ENCODE data around the gene RAET1E.
"Not testable (repeated sequence)": the region's sequence is repeated elsewhere in the genome, so short reads cannot be mapped to it uniquely, and the experiment has no call there.

RAET1E gene

GRCh38 chr6:149855040-149855654 is 42.8 kb downstream of the RAET1E start:
- no CpG with 5 or more reads among the region's 5 CpGs for WGBS, 2 donors (ENCODE audit: extremely low coverage in 2 of 2, insufficient read length in 2 of 2, insufficient replicate concordance in 1 of 2)
- Histone ChIP-seq H3K14ac (ENCODE audit: low read length) (no peak overlapping the region), H3K27ac (replicated peaks; ENCODE audit: low read length) (no peak overlapping the region), H4K91ac (ENCODE audit: low read depth, low read length, poor library complexity) (no peak overlapping the region), H2BK5ac (ENCODE audit: low read length) (no peak overlapping the region), H3K4me3 (ENCODE audit: low read length in 2 of 2) (no peak overlapping the region), H2BK15ac (ENCODE audit: low read length) (no peak overlapping the region), H2BK12ac (ENCODE audit: low read length) (no peak overlapping the region), H3K9ac (ENCODE audit: low read depth, low read length, poor library complexity) (no peak overlapping the region), H2AK5ac (ENCODE audit: low read depth, low read length) (no peak overlapping the region), H3K79me1 (ENCODE audit: low read depth, low read length) (no peaks in the 10 kb centered on the region), H2AFZ (ENCODE audit: low read length) (no peak overlapping the region), H3K4me2 (ENCODE audit: insufficient read depth, low read length, poor library complexity, severe bottlenecking) (no peak overlapping the region), H3K18ac (ENCODE audit: low read length) (no peak overlapping the region), H3K9me3 (replicated peaks in 1 of 2; ENCODE audit: control insufficient read depth in 2 of 2, insufficient read depth in 1 of 2, low read depth in 1 of 2, low read length in 2 of 2) (no peaks in the 10 kb centered on the region), H3K23ac (ENCODE audit: low read depth, low read length, poor library complexity) (no peak overlapping the region), H2BK120ac (ENCODE audit: low read depth, low read length) (no peak overlapping the region), H3K4me1 (ENCODE audit: control insufficient read depth in 2 of 2, insufficient read depth in 1 of 2, low read depth in 1 of 2, low read length in 2 of 2) (peaks cover 0 to 11% of the 10 kb centered on the region in 2 donors), H4K8ac (ENCODE audit: low read depth, low read length) (no peak overlapping the region), H3K27me3 (ENCODE audit: control insufficient read depth in 3 of 3, insufficient read depth in 3 of 3, low read depth in 1 of 3, low read length in 3 of 3) (no peaks in the 10 kb centered on the region), H3K36me3 (replicated peaks in 1 of 2; ENCODE audit: control insufficient read depth in 2 of 2, insufficient read depth in 2 of 2, low read length in 2 of 2) (peaks cover 0 to 26% of the 10 kb centered on the region in 2 donors), H3K4ac (ENCODE audit: low read length) (no peak overlapping the region)
- DNase-seq (ENCODE audit: low spot score) = no peak

GRCh38 chr6:149854532-149854931 is 43.4 kb downstream of the RAET1E start:
- H2AK5ac ChIP-seq (ENCODE audit: low read depth, low read length) = no peak overlapping the region
- H3K9ac ChIP-seq (ENCODE audit: low read depth, low read length, poor library complexity) = no peak overlapping the region
- H3K18ac ChIP-seq (ENCODE audit: low read length) = no peak overlapping the region
- no peak overlapping the region for H3K4me2 ChIP-seq (ENCODE audit: insufficient read depth, low read length, poor library complexity, severe bottlenecking)
- H3K4me1 ChIP-seq (ENCODE audit: control insufficient read depth in 2 of 2, insufficient read depth in 1 of 2, low read depth in 1 of 2, low read length in 2 of 2) = peaks cover 0 to 11% of the 10 kb centered on the region in 2 donors
- no peak for DNase-seq (ENCODE audit: low spot score)
- H4K91ac ChIP-seq (ENCODE audit: low read depth, low read length, poor library complexity) = no peak overlapping the region
- peaks cover 0 to 28% of the 10 kb centered on the region in 2 donors for H3K36me3 ChIP-seq (replicated peaks in 1 of 2; ENCODE audit: control insufficient read depth in 2 of 2, insufficient read depth in 2 of 2, low read length in 2 of 2)
- no CpG with 5 or more reads among the region's 6 CpGs for WGBS, 2 donors (ENCODE audit: extremely low coverage in 2 of 2, insufficient read length in 2 of 2, insufficient replicate concordance in 1 of 2)
- H3K27me3 ChIP-seq (ENCODE audit: control insufficient read depth in 3 of 3, insufficient read depth in 3 of 3, low read depth in 1 of 3, low read length in 3 of 3) = no peaks in the 10 kb centered on the region
- no peak overlapping the region for H3K4me3 ChIP-seq (ENCODE audit: low read length in 2 of 2)
- H3K23ac ChIP-seq (ENCODE audit: low read depth, low read length, poor library complexity) = no peak overlapping the region
- H3K79me1 ChIP-seq (ENCODE audit: low read depth, low read length) = no peaks in the 10 kb centered on the region
- H3K27ac ChIP-seq (replicated peaks; ENCODE audit: low read length) = no peak overlapping the region
- no peaks in the 10 kb centered on the region for H3K9me3 ChIP-seq (replicated peaks in 1 of 2; ENCODE audit: control insufficient read depth in 2 of 2, insufficient read depth in 1 of 2, low read depth in 1 of 2, low read length in 2 of 2)
- no peak overlapping the region for H2BK5ac ChIP-seq (ENCODE audit: low read length)
- H2BK120ac ChIP-seq (ENCODE audit: low read depth, low read length) = no peak overlapping the region
- no peak overlapping the region for H3K4ac ChIP-seq (ENCODE audit: low read length)
- H2AFZ ChIP-seq (ENCODE audit: low read length) = no peak overlapping the region
- H3K14ac ChIP-seq (ENCODE audit: low read length) = no peak overlapping the region
- H2BK15ac ChIP-seq (ENCODE audit: low read length) = no peak overlapping the region
- H2BK12ac ChIP-seq (ENCODE audit: low read length) = no peak overlapping the region
- no peak overlapping the region for H4K8ac ChIP-seq (ENCODE audit: low read depth, low read length)

GRCh38 chr6:149854017-149854416 is 43.9 kb downstream of the RAET1E start:
- not testable (repeated sequence) for H2BK5ac ChIP-seq (ENCODE audit: low read length); H3K4me3 ChIP-seq (ENCODE audit: low read length in 2 of 2); H2BK12ac ChIP-seq (ENCODE audit: low read length); H3K4me2 ChIP-seq (ENCODE audit: insufficient read depth, low read length, poor library complexity, severe bottlenecking); H3K9me3 ChIP-seq (replicated peaks in 1 of 2; ENCODE audit: control insufficient read depth in 2 of 2, insufficient read depth in 1 of 2, low read depth in 1 of 2, low read length in 2 of 2); H4K91ac ChIP-seq (ENCODE audit: low read depth, low read length, poor library complexity); H3K14ac ChIP-seq (ENCODE audit: low read length); H3K18ac ChIP-seq (ENCODE audit: low read length); H3K79me1 ChIP-seq (ENCODE audit: low read depth, low read length); H4K8ac ChIP-seq (ENCODE audit: low read depth, low read length); H3K23ac ChIP-seq (ENCODE audit: low read depth, low read length, poor library complexity); H2AK5ac ChIP-seq (ENCODE audit: low read depth, low read length); H3K9ac ChIP-seq (ENCODE audit: low read depth, low read length, poor library complexity); H3K27me3 ChIP-seq (ENCODE audit: control insufficient read depth in 3 of 3, insufficient read depth in 3 of 3, low read depth in 1 of 3, low read length in 3 of 3); DNase-seq (ENCODE audit: low spot score); H3K4ac ChIP-seq (ENCODE audit: low read length); H3K27ac ChIP-seq (replicated peaks; ENCODE audit: low read length); H2AFZ ChIP-seq (ENCODE audit: low read length); H2BK120ac ChIP-seq (ENCODE audit: low read depth, low read length); H2BK15ac ChIP-seq (ENCODE audit: low read length)
- H3K36me3 ChIP-seq (replicated peaks in 1 of 2; ENCODE audit: control insufficient read depth in 2 of 2, insufficient read depth in 2 of 2, low read length in 2 of 2) = peaks cover 0 to 30% of the 10 kb centered on the region in 2 donors
- peaks cover 0 to 11% of the 10 kb centered on the region in 2 donors for H3K4me1 ChIP-seq (ENCODE audit: control insufficient read depth in 2 of 2, insufficient read depth in 1 of 2, low read depth in 1 of 2, low read length in 2 of 2)
- WGBS, 2 donors (ENCODE audit: extremely low coverage in 2 of 2, insufficient read length in 2 of 2, insufficient replicate concordance in 1 of 2) = no CpG with 5 or more reads among the region's 4 CpGs

GRCh38 chr6:149852881-149853280 is 45.0 kb downstream of the RAET1E start:
- no peak overlapping the region for H3K4me3 ChIP-seq (ENCODE audit: low read length in 2 of 2)
- no peak for DNase-seq (ENCODE audit: low spot score)
- H3K27me3 ChIP-seq (ENCODE audit: control insufficient read depth in 3 of 3, insufficient read depth in 3 of 3, low read depth in 1 of 3, low read length in 3 of 3) = no peaks in the 10 kb centered on the region
- no peak overlapping the region for H2AK5ac ChIP-seq (ENCODE audit: low read depth, low read length)
- H2BK12ac ChIP-seq (ENCODE audit: low read length) = no peak overlapping the region
- no CpG with 5 or more reads among the region's 12 CpGs for WGBS, 2 donors (ENCODE audit: extremely low coverage in 2 of 2, insufficient read length in 2 of 2, insufficient replicate concordance in 1 of 2)
- no peaks in the 10 kb centered on the region for H3K9me3 ChIP-seq (replicated peaks in 1 of 2; ENCODE audit: control insufficient read depth in 2 of 2, insufficient read depth in 1 of 2, low read depth in 1 of 2, low read length in 2 of 2)
- H3K27ac ChIP-seq (replicated peaks; ENCODE audit: low read length) = no peak overlapping the region
- H2BK120ac ChIP-seq (ENCODE audit: low read depth, low read length) = no peak overlapping the region
- no peak overlapping the region for H4K91ac ChIP-seq (ENCODE audit: low read depth, low read length, poor library complexity)
- no peak overlapping the region for H4K8ac ChIP-seq (ENCODE audit: low read depth, low read length)
- H2AFZ ChIP-seq (ENCODE audit: low read length) = no peak overlapping the region
- H3K23ac ChIP-seq (ENCODE audit: low read depth, low read length, poor library complexity) = no peak overlapping the region
- H2BK5ac ChIP-seq (ENCODE audit: low read length) = no peak overlapping the region
- no peak overlapping the region for H3K9ac ChIP-seq (ENCODE audit: low read depth, low read length, poor library complexity)
- no peak overlapping the region for H3K14ac ChIP-seq (ENCODE audit: low read length)
- H3K4me1 ChIP-seq (ENCODE audit: control insufficient read depth in 2 of 2, insufficient read depth in 1 of 2, low read depth in 1 of 2, low read length in 2 of 2) = peaks cover 0 to 11% of the 10 kb centered on the region in 2 donors
- H3K4ac ChIP-seq (ENCODE audit: low read length) = no peak overlapping the region
- no peaks in the 10 kb centered on the region for H3K79me1 ChIP-seq (ENCODE audit: low read depth, low read length)
- peaks cover 0 to 34% of the 10 kb centered on the region in 2 donors for H3K36me3 ChIP-seq (replicated peaks in 1 of 2; ENCODE audit: control insufficient read depth in 2 of 2, insufficient read depth in 2 of 2, low read length in 2 of 2)
- no peak overlapping the region for H3K4me2 ChIP-seq (ENCODE audit: insufficient read depth, low read length, poor library complexity, severe bottlenecking)
- no peak overlapping the region for H3K18ac ChIP-seq (ENCODE audit: low read length)
- H2BK15ac ChIP-seq (ENCODE audit: low read length) = no peak overlapping the region
